Subcutaneous adipose tissue (tissue), 4 donors: ENCODE measurements around the gene RELCH. TPM values are rescaled to one million over a fixed set of nuclear protein-coding genes. Genes with fewer than 3 reads are reported as not detected.

Source experiments
- CTCF ChIP-seq: fragments of 450-650 bp; IDR thresholded peaks from one replicate; pipeline ENCODE4 v1.5.1; 2016; ENCODE audit warnings: low read depth, mild to moderate bottlenecking, control low read depth, antibody characterized with exemption, moderate library complexity
- total RNA-seq, 4 donors: library from RNA; depleted of rRNA; stranded (reverse); fragments of >200 nt; gene quantifications; one replicate each; pipeline ENCODE4 v1.1.0, GENCODE V29; 2016

RELCH gene
- total RNA-seq, 4 donors from 2014 or later = 36.0 to 52.7 (median 47.8) TPM

- TF ChIP-seq CTCF = no peak
Measured at GRCh38 chr18:62279561-62279960, 92.5 kb downstream of the RELCH start.

- TF ChIP-seq CTCF = no peak
Measured at GRCh38 chr18:62280058-62280457, 93.0 kb downstream of the RELCH start.

GRCh38 chr18:62280786-62281185 lies 93.7 kb downstream of the RELCH start:
- TF ChIP-seq CTCF = no peak

- no peak for TF ChIP-seq CTCF
Measured at GRCh38 chr18:62281684-62282083, 94.6 kb downstream of the RELCH start.

GRCh38 chr18:62282188-62282629 lies 95.2 kb downstream of the RELCH start:
- no peak for TF ChIP-seq CTCF

GRCh38 chr18:62284637-62285036 lies 97.6 kb downstream of the RELCH start:
- TF ChIP-seq CTCF = no peak

GRCh38 chr18:62285281-62285680 lies 98.2 kb downstream of the RELCH start:
- no peak for TF ChIP-seq CTCF
